Measurements from ENCODE around the gene DPEP3. TPM values are rescaled to one million over a fixed set of nuclear protein-coding genes. Genes with fewer than 3 reads are reported as not detected.
"Not testable (repeated sequence)": the region's sequence is repeated elsewhere in the genome, so short reads cannot be mapped to it uniquely, and the experiment has no call there.

DPEP3 gene
- polyA plus RNA-seq, 1 donor from 2014 or later = not detected

DNA sequence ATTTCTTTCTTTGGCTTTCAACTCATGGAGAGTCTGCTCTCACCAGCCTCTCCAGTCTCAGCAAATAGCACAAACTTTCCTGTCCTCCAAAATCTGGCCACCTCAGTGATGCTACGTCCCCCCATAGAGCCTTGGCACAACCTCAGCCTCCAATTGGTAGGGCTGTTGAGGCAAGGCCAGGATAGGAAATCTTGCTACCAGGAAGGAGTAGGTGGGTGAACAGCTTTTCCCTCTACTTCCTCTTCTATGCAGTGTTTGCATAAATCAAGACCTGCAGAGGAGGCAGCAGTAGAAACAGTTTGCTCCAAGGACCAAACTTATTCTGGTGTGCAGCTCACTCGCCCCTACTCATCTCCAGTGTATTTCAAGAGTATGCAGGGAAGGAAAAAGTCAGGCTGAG is 19.7 kb upstream of the DPEP3 start (continued):
- TF ChIP-seq, protein P1, sequence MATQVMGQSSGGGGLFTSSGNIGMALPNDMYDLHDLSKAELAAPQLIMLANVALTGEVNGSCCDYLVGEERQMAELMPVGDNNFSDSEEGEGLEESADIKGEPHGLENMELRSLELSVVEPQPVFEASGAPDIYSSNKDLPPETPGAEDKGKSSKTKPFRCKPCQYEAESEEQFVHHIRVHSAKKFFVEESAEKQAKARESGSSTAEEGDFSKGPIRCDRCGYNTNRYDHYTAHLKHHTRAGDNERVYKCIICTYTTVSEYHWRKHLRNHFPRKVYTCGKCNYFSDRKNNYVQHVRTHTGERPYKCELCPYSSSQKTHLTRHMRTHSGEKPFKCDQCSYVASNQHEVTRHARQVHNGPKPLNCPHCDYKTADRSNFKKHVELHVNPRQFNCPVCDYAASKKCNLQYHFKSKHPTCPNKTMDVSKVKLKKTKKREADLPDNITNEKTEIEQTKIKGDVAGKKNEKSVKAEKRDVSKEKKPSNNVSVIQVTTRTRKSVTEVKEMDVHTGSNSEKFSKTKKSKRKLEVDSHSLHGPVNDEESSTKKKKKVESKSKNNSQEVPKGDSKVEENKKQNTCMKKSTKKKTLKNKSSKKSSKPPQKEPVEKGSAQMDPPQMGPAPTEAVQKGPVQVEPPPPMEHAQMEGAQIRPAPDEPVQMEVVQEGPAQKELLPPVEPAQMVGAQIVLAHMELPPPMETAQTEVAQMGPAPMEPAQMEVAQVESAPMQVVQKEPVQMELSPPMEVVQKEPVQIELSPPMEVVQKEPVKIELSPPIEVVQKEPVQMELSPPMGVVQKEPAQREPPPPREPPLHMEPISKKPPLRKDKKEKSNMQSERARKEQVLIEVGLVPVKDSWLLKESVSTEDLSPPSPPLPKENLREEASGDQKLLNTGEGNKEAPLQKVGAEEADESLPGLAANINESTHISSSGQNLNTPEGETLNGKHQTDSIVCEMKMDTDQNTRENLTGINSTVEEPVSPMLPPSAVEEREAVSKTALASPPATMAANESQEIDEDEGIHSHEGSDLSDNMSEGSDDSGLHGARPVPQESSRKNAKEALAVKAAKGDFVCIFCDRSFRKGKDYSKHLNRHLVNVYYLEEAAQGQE (IDR thresholded peaks at IDR 0.05; ENCODE audit: borderline replicate concordance) = no peak
- no peak for TF ChIP-seq POLR2AphosphoS5 (IDR thresholded peaks at IDR 0.05)
- TF ChIP-seq EP300 (conservative IDR thresholded peaks at IDR 0.05; ENCODE audit: poor library complexity, severe bottlenecking) = no peak

DNA sequence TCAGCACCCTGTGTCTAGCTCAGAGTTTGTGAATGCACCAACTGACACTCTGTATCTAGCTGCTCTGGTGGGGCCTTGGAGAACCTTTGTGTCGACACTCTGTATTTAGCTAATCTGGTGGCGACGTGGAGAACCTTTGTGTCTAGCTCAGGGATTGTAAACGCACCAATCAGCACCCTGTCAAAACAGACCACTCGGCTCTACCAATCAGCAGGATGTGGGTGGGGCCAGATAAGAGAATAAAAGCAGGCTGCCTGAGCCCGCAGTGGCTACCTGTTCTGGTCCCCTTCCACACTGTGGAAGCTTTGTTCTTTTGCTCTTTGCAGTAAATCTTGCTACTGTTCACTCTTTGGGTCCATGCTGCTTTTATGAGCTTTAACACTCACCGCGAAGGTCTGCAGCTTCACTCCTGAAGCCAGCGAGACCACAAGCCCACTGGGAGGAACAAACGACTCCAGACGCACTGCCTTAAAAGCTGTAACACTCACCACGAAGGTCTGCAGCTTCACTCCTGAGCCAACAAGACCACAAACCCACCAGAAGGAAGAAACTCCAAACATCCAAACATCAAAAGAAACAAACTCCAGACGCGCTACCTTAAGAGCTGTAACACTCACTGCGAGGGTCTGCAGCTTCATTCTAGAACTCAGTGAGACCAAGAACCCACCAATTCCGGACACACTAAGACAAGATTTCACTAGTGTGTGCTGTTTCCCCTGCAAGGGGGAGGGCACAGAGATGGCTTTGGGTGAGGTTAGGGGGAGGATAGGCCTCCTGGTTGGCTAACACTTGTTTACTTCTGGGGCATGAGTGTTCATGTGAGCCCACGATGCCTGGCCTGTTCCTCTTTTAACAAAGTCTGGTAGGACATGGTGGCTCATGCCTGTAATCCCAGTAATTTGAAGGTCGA is 18.7 kb upstream of the DPEP3 start, which contains the start of gene DPEP2:
DPEP2 (minus strand) TSS at position 706 of the 910 bp plus-strand sequence. CDS start 6,272 bp downstream, outside the sequence.
- H4K20me1 ChIP-seq (ENCODE audit: insufficient read depth); H2AFZ ChIP-seq (ENCODE audit: low read depth, low read length); H3K9me3 ChIP-seq (ENCODE audit: low read length); H3K27ac ChIP-seq (ENCODE audit: low read length); H3K4me2 ChIP-seq (ENCODE audit: low read length); H3K9ac ChIP-seq (ENCODE audit: low read length); H3K36me3 ChIP-seq (ENCODE audit: insufficient read depth, low read length); H3K79me2 ChIP-seq (replicated peaks; ENCODE audit: insufficient read depth, low read length); H3K4me3 ChIP-seq (ENCODE audit: low read length); H3K27me3 ChIP-seq (ENCODE audit: insufficient read depth, low read depth, low read length); H3F3A ChIP-seq (ENCODE audit: insufficient read depth, low read length, poor library complexity, severe bottlenecking); H3K9me2 ChIP-seq (ENCODE audit: insufficient read depth, low read length): not testable (repeated sequence)

DNA sequence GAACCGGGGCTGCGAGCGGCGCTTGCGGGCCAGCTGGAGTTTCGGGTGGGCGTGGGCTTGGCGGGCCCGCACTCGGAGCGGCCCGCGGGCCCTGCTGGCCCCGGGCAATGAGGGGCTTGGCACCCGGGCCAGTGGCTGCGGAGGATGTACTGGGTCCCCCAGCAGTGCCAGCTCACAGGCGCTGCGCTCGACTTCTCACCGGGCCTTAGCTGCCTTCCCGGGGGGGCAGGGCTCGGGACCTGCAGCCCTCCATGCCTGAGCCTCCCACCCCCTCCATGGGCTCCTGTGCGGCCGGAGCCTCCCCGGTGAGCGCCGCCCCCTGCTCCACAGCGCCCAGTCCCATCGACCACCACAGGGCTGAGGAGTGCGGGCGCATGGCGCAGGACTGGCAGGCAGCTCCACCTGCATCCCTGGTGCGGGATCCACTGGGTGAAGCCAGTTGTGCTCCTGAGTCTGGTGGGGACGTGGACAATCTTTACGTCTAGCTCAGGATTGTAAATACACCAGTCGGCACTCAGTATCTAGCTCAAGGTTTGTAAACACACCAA is 18.0 kb upstream of the DPEP3 start:
- H3K9me3 ChIP-seq (ENCODE audit: low read length); H3K9me2 ChIP-seq (ENCODE audit: insufficient read depth, low read length); H4K20me1 ChIP-seq (ENCODE audit: insufficient read depth); H3K9ac ChIP-seq (ENCODE audit: low read length); H3K27ac ChIP-seq (ENCODE audit: low read length); H2AFZ ChIP-seq (ENCODE audit: low read depth, low read length); H3K27me3 ChIP-seq (ENCODE audit: insufficient read depth, low read depth, low read length); H3K79me2 ChIP-seq (replicated peaks; ENCODE audit: insufficient read depth, low read length); H3K36me3 ChIP-seq (ENCODE audit: insufficient read depth, low read length); H3K4me3 ChIP-seq (ENCODE audit: low read length); H3K4me2 ChIP-seq (ENCODE audit: low read length); H3F3A ChIP-seq (ENCODE audit: insufficient read depth, low read length, poor library complexity, severe bottlenecking): not testable (repeated sequence)

DNA sequence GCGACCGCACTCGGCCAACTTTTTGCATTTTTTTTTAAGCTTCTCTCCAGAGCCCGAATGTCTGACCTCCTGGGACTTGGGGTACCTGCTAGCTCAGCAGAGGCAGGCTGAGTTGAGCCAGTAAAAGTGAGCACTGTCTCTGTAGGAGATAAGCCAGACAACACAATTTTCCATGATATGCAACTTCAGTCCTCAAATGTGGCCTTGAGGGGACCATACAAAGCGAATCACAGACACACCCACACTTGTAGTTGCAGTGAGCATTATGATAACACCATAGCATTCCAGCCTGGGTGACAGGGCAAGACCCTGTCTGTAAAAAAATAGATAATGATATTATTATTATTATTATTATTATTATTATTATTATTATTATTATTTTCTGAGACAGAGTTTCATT is 16.4 kb upstream of the DPEP3 start:
- TF ChIP-seq, protein P1 (IDR thresholded peaks at IDR 0.05; ENCODE audit: borderline replicate concordance) = no peak
- TF ChIP-seq EZH2 (IDR thresholded peaks at IDR 0.05; ENCODE audit: borderline replicate concordance, insufficient read depth, low read length, poor library complexity, severe bottlenecking) (no peak), RAD21 (conservative IDR thresholded peaks at IDR 0.05) (no peak), POLR2AphosphoS5 (IDR thresholded peaks at IDR 0.05) (no peak), SMC3 (conservative IDR thresholded peaks at IDR 0.05; ENCODE audit: poor library complexity) (no peak), EP300 (conservative IDR thresholded peaks at IDR 0.05; ENCODE audit: poor library complexity, severe bottlenecking) (no peak), MXI1 (conservative IDR thresholded peaks at IDR 0.05; ENCODE audit: poor library complexity, severe bottlenecking) (no peak)
- TF ChIP-seq, protein P2, sequence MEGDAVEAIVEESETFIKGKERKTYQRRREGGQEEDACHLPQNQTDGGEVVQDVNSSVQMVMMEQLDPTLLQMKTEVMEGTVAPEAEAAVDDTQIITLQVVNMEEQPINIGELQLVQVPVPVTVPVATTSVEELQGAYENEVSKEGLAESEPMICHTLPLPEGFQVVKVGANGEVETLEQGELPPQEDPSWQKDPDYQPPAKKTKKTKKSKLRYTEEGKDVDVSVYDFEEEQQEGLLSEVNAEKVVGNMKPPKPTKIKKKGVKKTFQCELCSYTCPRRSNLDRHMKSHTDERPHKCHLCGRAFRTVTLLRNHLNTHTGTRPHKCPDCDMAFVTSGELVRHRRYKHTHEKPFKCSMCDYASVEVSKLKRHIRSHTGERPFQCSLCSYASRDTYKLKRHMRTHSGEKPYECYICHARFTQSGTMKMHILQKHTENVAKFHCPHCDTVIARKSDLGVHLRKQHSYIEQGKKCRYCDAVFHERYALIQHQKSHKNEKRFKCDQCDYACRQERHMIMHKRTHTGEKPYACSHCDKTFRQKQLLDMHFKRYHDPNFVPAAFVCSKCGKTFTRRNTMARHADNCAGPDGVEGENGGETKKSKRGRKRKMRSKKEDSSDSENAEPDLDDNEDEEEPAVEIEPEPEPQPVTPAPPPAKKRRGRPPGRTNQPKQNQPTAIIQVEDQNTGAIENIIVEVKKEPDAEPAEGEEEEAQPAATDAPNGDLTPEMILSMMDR (IDR thresholded peaks at IDR 0.05; ENCODE audit: poor library complexity, severe bottlenecking) = no peak
- Histone ChIP-seq H2AFZ (ENCODE audit: low read depth, low read length) (no peak overlapping the region), H3K79me2 (replicated peaks; ENCODE audit: insufficient read depth, low read length) (no peaks in the 10 kb centered on the region), H3K27ac (ENCODE audit: low read length) (no peak overlapping the region), H3K4me3 (ENCODE audit: low read length) (no peak overlapping the region), H3K4me2 (ENCODE audit: low read length) (no peak overlapping the region), H3K9me3 (ENCODE audit: low read length) (no peaks in the 10 kb centered on the region), H3K9ac (ENCODE audit: low read length) (no peak overlapping the region), H3K27me3 (ENCODE audit: insufficient read depth, low read depth, low read length) (no peaks in the 10 kb centered on the region), H3K9me2 (ENCODE audit: insufficient read depth, low read length) (no peaks in the 10 kb centered on the region), H3F3A (ENCODE audit: insufficient read depth, low read length, poor library complexity, severe bottlenecking) (no peaks in the 10 kb centered on the region), H3K36me3 (ENCODE audit: insufficient read depth, low read length) (no peaks in the 10 kb centered on the region), H4K20me1 (ENCODE audit: insufficient read depth) (no peaks in the 10 kb centered on the region)

Data from neural cell (in vitro differentiated cells).